GM19397 (cell line): ENCODE measurements around the gene ITGA1.
A peak's percentile ranks its signal among the peaks of the same experiment; 100 is the strongest.

Experiments
- ATAC-seq: cut with Tn5 transposase; IDR thresholded peaks from one replicate; pipeline ENCODE4 v1.9.1; 2021; ENCODE audit warnings: mild to moderate bottlenecking, moderate library complexity; ENCODE audit not compliant: unreplicated experiment

Gene ITGA1

DNA sequence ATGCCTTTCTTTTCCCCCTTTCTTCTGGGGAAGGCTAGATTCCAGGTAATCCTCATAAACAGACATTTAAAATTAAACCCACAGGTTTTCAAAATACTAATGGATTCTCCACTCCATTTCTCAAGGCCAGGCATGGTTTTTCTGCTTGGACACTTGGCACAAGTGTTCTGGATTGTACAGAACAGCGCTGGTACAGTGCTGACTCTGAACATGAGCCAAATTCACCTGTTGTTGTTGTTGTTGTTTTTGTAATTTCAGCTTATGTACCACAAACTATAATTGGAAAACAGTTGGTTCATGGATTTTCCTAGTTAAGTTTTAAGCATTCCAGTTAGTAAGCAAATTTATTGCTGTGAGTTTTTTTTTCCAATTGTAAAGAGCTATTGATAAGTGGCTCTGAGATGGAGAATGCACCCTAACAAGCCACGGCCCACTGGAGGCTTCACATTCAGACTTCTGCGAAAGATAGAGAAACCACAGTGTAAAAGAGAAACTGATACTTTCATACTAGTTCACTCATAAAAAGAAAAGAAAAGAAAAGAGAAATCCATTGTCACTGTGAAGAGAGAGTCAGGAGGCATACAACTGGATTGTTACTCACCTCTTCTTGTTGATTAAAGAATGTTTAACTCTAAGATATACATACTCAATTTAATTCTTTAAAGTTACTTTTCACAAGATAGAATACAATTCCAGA, 16.2 kb upstream of the ITGA1 start:
- ATAC-seq, result peak; percentile 92

DNA sequence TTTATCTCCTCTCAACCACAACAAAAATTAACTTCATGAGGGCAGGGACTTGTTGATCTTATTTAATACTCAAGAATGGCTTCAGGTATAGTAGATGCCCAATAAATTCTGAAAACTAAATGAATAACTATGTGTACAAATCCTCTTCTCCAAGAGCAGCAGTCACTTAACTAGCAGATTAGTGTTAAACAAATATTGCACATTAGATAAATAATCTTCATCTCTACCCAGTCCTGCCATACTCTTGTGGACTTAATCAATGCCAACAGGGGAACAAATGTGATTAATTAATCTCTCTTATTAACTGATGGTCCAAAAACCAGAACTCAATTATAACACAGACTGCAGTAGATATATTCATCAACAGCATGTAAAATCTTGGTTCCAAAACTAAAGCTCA, 15.0 kb upstream of the ITGA1 start:
- no peak for ATAC-seq

DNA sequence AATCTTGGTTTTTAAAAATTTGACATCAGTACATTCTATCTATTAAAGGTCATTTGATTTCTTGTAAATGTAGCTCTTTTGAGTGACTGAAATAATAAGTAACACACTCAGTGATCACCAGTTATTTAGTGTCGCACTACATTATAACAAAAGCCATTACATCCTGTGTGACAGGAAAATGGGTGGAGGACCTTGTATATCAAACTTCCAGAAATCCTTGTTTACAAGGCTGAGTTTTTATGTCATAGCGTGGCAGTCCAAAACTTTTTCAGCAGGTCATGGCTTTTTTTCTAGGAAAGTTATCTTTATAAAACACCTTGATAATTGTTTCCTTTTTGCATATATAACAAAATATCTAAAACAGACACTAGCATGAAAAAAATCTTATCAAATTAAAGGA, 14.4 kb upstream of the ITGA1 start:
- no peak for ATAC-seq

DNA sequence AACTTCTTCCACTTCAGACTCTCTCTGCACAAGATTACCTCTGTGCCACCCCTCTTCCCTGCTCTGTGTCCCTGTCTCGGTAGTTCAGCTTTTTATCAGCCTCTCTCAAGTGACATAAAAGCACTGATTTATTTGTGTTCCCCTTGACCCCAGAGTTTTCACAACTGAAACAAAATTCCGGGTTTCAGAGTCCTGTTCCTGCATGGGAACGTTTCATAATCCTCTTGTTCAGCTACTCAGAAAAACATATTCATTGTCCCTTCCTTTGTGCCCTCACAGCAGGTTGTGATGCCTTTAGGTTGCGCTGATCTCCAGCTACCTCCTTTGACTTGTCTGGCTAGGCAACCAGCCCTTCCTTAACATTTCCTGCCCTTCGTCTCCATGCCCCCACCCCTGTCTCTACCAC, 13.7 kb upstream of the ITGA1 start:
- no peak for ATAC-seq

DNA sequence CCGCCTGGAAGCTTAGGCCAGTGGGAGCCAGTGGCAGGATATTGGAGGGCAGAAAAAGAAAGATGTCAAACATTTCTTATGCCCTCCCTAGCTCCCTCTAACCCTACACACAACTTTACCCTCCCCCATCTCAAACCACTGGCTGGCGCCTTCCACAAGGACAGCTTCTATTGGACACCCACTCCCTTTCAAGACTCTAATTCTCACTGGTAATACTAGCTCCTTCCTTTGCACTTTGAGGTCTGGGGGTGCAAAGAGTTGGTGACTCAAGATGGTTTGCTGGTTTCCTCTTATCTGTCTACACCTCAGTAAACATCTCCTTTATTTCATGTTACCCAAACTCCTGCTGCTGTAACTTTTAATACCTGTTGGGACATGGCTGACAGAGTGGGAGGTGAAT, 11.6 kb upstream of the ITGA1 start:
- ATAC-seq, result no peak

DNA sequence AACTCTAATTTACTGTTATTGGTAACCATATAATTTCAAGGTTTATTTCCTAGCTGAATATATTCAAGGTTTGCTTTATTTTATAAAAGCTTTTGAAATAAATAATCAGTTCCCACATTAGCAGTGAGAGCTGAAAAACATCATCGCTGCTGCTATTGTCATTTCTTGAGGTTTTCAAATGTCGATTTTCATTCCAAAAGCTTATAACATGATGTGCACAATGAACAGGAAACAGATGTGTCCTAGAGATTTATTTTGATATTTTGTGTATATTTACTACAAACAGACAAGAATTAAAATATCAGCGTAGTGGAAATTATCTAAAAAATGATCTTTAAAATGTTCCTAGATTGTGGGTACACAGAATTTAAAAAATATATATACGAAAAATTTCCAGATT, 10.5 kb upstream of the ITGA1 start:
- no peak for ATAC-seq

DNA sequence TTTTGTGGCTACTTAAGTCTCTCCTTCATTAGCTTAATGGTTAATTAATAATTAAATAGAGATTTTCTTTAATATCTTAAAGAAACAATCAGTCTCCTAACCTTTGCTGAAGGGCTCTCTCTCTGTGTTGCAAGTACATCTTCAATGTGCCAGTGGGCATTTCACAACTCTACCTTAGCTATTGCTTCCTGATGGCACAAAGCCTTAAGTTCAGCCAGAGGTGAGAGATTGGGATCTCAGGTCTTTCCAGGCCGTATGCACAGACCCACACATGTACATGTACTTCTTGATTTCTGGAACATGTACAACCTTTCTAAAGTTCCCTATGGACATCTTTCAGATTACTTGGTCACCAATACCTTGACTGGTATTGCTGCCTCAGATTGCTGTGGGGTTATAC, 8.9 kb upstream of the ITGA1 start:
- ATAC-seq, result no peak

DNA sequence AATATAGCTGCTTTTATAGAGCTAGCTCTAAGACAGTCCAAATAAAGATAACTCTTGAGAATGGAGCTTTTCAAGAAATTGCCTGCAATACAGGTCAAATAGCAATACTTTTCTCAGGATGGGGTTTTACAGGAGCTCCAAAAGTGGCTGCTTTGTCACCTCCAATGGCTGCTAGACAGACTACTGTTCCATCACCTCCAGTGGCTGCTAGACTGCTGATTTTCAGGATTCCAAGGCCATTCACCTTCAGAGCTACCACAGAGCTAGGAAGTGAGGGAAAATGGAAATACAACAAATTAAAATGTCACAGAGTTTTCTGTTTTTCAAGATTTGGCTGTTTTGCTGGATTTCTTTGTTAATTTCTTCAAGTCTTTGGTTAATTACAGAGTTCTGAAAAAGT, 8.5 kb upstream of the ITGA1 start:
- ATAC-seq, result no peak

DNA sequence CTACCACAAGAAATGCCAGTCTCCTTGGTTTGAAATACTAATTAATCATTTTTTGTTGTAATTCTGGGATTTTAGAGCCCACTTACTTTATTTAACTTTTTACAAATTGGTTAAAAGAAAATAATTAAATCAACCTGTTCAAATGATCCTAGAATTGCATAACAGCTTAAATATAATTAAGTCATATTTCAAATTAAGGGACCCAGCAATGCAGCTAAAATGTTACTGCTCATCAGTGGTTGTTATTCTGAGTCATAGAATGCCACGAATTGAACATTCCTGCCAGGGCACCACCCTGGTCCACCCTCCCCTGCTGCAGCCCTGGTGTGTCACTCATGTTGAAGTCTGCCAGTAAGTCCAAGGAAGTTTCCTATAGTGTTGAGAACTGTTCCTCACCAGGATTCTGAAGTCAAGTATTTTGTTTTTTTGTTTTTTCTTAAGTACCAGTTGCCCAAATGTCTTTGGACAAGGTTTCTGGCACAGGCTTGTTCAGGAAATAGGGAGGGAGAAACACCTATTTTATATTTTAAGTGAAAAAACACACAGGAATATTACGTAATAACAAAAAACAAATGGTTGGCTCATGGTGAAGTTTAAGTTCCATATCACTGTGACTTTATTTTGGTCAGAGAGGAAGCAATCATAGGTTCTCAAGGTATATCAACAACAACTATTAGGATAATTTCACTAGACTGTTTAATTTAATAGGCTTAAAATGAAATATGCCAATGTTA, 4.3 kb upstream of the ITGA1 start:
- ATAC-seq, result no peak

DNA sequence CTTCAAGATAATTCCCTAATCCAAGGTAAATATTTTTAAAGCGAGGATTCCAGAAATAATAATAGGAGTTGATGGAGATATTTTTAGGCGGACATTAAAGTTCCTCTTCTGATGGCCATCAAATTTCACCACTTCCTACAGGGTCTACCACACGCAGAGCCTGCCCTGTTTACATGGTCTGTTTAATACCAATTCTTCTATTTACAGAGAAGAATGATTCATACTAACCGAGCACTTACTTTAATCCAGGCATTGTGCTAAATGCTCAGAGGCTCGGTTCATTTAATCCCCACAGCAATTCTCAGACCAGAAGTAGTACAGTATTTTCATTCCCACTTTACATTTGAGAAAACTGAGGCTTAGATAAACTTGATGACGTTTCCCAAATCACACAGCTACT, 3.0 kb upstream of the ITGA1 start:
- ATAC-seq, result no peak

DNA sequence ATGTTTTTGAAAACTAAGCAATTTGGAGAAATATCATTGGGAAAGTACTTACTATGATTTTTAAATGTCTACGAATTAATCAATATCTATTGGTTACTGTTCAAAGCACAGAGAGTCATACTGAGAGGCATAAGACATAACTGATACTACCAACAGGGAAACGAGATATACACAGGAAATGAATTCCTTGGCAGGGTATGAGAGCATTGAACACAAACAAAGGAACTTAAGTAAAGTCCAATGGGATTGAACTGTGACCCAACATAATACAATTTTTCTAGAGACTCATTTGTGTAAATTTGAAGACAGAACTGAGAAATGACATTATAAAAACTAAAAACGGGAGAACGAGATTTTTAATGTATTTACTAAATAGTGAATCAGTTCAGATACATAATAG, 1.3 kb upstream of the ITGA1 start:
- ATAC-seq, result no peak

DNA sequence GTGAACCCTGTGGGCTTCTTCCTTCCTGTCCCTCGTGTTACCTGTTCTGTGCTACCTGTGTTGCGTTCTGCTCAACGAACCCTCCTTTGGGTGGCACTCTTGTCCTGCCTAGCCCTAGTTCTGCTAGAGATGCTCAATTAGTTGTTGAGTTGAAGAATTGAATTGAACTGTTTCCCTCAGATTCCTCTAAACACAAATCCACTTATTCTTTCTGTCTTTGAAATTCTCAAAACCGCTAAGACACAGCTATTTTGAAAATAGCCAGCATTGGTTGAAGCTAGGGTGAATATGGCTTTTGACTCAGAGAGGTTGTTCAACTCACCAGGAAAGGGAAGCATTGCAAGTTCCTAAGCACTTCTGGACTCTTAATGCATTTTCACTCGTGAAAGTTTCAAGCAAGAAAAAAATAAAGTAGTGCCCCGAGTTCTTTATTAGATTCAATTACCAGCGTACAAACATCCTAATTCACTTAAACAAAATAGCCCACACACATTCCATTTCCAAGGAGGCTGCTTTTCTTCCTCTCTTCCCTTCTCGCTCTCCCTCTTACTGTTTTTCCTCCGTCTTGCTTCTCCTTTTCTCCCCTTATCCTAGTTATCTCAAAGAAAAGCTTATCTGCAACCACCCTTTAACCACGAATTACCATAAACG, 642 bp upstream of the ITGA1 start:
- ATAC-seq, result no peak

DNA sequence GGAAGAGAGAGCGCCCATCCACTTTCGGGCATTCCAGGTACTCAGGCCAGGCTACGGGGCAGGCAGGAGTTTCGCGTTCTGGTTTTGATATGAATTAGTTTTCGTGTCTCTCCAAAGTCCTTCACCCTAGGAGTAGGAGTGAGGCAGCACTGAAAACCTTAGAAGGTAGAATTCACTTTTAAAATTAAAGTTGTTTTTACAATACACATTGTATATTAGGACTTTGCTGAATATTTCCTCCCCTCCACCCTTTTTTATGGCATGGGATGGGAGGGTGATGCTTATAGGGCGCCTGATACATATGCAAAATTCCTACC, 747 bp downstream of the ITGA1 start:
- no peak for ATAC-seq

DNA sequence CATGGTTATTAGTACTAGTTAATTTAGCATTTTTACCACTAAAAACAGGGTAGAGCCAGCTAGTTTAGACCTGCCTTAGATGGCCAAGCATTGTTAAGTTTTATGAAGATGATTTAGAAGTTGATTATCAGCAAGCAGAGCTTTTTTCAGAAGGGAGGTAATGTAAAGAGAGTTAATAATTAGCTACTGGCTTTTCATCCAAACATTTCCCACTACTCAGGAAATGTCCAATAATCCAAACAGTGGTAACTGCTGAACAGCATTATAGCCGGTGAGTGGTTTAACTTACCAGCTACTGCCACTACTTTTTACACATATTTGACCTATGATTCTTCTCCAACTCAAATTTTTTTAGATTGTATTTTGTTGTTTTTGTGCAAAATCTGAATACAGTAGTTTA, 1.7 kb downstream of the ITGA1 start:
- no peak for ATAC-seq

DNA sequence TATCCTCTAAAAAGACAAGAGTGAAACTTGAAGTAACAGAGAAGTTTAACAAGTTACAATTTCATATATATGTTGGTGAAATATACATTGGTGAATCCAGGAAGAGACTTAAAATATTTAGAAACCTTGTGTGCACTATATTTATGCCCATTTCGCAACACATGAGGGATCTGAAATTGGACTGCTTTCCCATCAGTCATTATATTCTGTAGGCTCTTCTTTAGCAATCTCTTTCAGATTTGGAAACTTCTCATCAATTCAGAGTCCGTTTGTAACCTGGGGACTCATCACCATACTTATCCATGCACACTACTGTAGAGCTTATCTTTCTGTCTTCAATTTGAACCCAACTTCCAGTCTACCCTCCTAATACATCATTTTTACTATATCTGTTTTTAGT, 2.1 kb downstream of the ITGA1 start:
- ATAC-seq, result no peak

DNA sequence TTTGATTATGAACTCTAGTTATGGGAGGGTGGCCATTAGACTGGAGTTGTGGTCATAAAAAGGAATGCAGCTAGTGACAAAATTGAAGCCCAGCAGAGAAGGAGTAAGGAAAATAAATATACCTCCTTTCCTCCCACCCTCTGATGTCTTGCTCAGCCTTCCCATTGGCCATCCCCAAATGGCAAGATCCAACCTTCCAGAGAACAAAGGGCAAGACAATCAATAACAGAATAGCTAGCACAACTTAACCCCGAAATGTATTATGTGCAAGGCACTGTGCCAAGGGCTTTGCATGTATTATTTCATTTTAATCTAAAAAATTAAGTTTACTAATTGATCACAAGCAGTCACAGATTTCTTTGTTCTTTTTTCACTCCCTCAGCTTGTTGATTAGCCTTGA, 3.6 kb downstream of the ITGA1 start:
- no peak for ATAC-seq

DNA sequence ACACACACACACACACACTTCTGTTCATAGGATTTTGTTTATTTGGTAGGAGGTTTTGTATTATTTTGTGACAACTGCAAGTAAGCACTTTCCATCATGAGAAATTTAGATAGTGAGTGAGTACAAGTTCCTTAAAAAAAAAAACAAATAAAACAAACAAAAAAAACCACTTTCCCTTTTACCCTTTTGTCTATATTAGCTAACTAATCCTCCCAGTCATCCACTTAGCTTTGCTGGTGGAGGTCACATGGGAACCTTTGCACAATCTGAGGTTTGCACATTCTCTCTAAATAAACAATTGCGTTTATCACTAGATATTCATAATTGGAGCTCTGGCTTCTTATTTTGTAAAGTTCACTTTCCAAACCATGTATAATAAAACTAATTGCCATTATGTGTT, 6.8 kb downstream of the ITGA1 start:
- no peak for ATAC-seq

DNA sequence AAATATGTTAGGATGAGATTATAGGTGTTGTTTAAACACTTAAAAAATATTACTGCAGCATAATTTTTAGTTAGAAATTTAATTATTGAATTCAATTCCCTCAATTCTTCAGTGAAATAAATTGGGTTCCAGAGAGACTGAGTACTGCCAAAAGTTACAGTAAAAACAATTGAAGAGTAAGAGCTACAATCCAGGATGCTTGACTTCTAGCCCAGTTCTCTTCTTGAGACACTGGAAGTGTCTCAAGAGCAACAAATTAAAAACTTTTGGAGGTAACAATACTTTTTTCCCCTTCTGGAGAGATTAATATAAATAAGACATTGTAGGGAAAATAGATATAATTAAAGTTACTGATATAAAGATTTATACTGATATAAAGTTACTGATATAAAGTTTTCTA, 8.3 kb downstream of the ITGA1 start:
- ATAC-seq, result no peak

DNA sequence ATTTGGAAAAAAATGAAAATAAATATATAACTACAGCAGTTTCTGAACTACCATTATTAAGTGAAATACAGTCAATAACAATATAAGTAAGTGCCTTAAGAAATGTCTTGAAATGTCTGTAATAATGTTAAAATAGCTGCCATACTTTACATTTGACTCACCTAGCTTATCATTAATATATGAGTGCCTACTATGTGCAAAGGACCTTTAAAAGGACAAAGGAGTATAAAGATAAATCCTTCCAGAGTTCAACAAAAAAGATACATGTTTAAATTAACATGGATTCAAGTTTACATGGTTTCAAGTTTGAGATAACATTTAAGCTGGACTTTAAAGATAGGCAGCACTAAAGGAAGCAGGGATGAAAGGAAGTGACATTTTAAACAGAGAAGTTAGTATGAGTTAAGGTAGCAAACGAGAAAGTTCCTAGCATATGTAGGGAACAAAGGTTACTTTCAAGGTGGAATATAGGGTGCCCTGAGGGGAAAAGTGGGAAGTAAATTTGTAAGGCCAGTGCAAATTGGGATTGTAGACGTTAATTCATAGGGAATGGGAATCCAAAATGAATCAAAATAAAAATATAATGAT, 8.9 kb downstream of the ITGA1 start:
- ATAC-seq, result no peak

DNA sequence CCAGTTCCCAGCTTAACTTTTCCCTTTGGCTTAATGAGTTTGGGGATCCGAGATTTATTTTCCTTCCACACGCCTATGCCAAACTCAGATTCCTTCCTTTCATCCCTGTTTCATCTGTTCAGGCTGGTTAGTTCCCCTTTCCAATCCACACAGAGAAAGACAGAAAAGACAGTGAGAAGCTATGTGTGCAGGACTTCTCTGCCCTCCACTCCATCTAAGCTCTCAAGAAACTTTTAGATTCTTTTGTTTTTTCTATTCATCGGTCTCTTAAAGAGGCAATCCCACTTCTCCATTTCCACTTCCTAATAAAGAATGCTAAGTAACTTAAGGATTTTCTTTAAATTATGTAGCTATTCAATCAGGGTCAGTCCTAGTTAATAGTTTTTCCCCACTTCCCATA, 11.2 kb downstream of the ITGA1 start:
- no peak for ATAC-seq

DNA sequence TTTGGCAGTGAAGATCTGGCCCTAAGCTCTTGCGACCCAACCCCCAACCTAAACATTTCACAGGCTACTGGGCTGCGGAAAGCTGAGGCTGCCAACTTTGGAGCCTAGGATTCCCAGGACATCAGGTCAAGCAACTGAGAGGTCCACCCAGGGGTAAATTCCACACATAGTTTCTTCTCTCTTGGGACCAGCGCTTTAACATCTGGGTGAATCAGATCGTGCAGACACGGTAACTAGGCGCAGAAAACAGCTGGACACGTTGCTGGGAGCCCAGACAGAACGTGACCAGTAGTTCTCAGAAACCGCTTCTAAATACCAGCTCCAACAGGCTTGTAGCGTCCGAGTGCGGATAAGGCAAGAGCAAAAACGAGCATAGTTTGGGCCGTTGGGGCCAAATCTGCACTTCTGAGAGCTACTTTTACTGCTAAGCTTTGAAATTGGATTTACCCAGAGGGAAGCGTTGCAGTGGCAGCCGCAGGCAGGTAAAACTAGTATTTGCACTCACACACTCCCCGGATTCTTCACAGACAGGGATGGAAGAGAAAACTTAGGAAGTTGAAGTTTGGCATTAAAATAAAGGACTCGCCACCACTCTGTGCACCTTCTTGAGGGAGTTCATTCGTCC, 11.8 kb downstream of the ITGA1 start:
- peak; percentile 28 for ATAC-seq

DNA sequence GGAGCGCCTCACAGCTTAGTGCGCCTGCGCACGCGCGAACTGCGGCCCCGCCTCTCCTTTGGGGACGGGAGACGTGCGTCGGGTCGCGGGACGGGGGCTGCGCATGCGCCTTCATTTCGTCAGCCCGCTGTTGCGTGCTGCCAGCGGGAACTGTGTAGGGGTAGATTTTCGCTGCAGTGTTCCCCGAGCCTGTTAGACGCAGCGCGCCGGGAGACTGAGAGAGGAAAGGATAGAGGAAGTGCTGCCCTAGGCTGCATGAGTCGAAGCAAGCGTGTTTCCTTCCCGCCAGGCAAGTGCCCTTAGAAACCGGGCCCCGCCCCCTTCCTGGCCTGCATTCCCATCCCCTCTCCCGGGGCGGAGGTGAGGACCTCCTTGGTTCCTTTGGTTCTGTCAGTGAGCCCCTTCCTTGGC, 12.3 kb downstream of the ITGA1 start:
- ATAC-seq, result peak; percentile 87
